ENCODE data around the gene PNP. TPM values are rescaled to one million over a fixed set of nuclear protein-coding genes. Genes with fewer than 3 reads are reported as not detected.

Gene PNP
- total RNA-seq, 4 donors from 2014 or later = 1.6 to 7.5 (median 3.0) TPM

GRCh38 chr14:20424851-20425250, 44.4 kb upstream of the PNP start:
- intact Hi-C loops (cut with DNase I; ENCODE audit: low total_unique reads) (no loop called here), in situ Hi-C loops (cut with MboI; ENCODE audit: low sequenced_read_pairs in 4 of 4) (loop anchor here in 2 of 4 donors (25.0 kb wide), 1 partner anchor 187 kb away; no protein-coding TSS in a partner anchor)
- ATAC-seq = no peak
- DNase-seq = no peak
- TF ChIP-seq CTCF (IDR thresholded peaks at IDR 0.05 in 4 of 5, conservative IDR thresholded peaks at IDR 0.05 in 1 of 5) (no peak), POLR2A (IDR thresholded peaks at IDR 0.05) (no peak)
- H3K4me1 ChIP-seq = peaks cover 8 to 9% of the 10 kb centered on the region in 2 donors
- H3K9me3 ChIP-seq = no peaks in the 10 kb centered on the region
- no peaks in the 10 kb centered on the region for H3K27me3 ChIP-seq
- H3K4me3 ChIP-seq = no peak overlapping the region
- H3K27ac ChIP-seq = no peak overlapping the region
- no peaks in the 10 kb centered on the region for H3K36me3 ChIP-seq

GRCh38 chr14:20427231-20428009, 41.8 kb upstream of the PNP start:
- TF ChIP-seq POLR2A (IDR thresholded peaks at IDR 0.05) = no peak
- no peak for TF ChIP-seq CTCF (IDR thresholded peaks at IDR 0.05 in 4 of 5, conservative IDR thresholded peaks at IDR 0.05 in 1 of 5)
- Histone ChIP-seq H3K4me3 (no peak overlapping the region), H3K27ac (peak overlapping the region; percentile 2 to 46 (median 40)), H3K27me3 (no peaks in the 10 kb centered on the region), H3K9me3 (no peaks in the 10 kb centered on the region), H3K36me3 (no peaks in the 10 kb centered on the region), H3K4me1 (peaks cover 21 to 33% of the 10 kb centered on the region in 2 donors)
- in situ Hi-C loops (cut with MboI; ENCODE audit: low sequenced_read_pairs in 4 of 4) = no loop called here
- ATAC-seq = no peak
- DNase-seq = no peak
- intact Hi-C loops (cut with DNase I; ENCODE audit: low total_unique reads) = no loop called here

GRCh38 chr14:20428010-20428365, 41.2 kb upstream of the PNP start:
- in situ Hi-C loops (cut with MboI; ENCODE audit: low sequenced_read_pairs in 4 of 4) (no loop called here), intact Hi-C loops (cut with DNase I; ENCODE audit: low total_unique reads) (no loop called here)
- DNase-seq (no peak), ATAC-seq (no peak)
- Histone ChIP-seq H3K27me3 (no peaks in the 10 kb centered on the region), H3K36me3 (no peaks in the 10 kb centered on the region), H3K9me3 (no peaks in the 10 kb centered on the region), H3K4me3 (no peak overlapping the region), H3K27ac (peak overlapping the region in 2 of 4 donors; percentile 33 to 46), H3K4me1 (peaks cover 23 to 39% of the 10 kb centered on the region in 2 donors)
- no peak for TF ChIP-seq CTCF (IDR thresholded peaks at IDR 0.05 in 4 of 5, conservative IDR thresholded peaks at IDR 0.05 in 1 of 5)
- TF ChIP-seq POLR2A (IDR thresholded peaks at IDR 0.05) = no peak

GRCh38 chr14:20428802-20429201, 40.4 kb upstream of the PNP start:
- no peak for DNase-seq
- Histone ChIP-seq H3K9me3 (no peaks in the 10 kb centered on the region), H3K27me3 (no peaks in the 10 kb centered on the region), H3K4me1 (peaks cover 31 to 47% of the 10 kb centered on the region in 2 donors), H3K27ac (peak overlapping the region in 2 of 4 donors; percentile 11 to 33), H3K4me3 (no peak overlapping the region), H3K36me3 (no peaks in the 10 kb centered on the region)
- no peak for ATAC-seq
- no peak for TF ChIP-seq POLR2A (IDR thresholded peaks at IDR 0.05)
- no peak for TF ChIP-seq CTCF (IDR thresholded peaks at IDR 0.05 in 4 of 5, conservative IDR thresholded peaks at IDR 0.05 in 1 of 5)
- intact Hi-C loops (cut with DNase I; ENCODE audit: low total_unique reads) (no loop called here), in situ Hi-C loops (cut with MboI; ENCODE audit: low sequenced_read_pairs in 4 of 4) (no loop called here)

Measured in gastrocnemius medialis (tissue), 4 donors.